Activated gamma-delta T cell treated with anti-CD3 and anti-CD28 coated beads, Interleukin-2, amount 50 U/mL, for 16 hours (primary cell): ENCODE measurements around the gene COL5A2.

Experiments
- DNase-seq: peaks from one replicate; pipeline ENCODE4 v3.0.0-alpha.2; 2020; ENCODE audit warnings: low read depth

COL5A2 gene

DNA sequence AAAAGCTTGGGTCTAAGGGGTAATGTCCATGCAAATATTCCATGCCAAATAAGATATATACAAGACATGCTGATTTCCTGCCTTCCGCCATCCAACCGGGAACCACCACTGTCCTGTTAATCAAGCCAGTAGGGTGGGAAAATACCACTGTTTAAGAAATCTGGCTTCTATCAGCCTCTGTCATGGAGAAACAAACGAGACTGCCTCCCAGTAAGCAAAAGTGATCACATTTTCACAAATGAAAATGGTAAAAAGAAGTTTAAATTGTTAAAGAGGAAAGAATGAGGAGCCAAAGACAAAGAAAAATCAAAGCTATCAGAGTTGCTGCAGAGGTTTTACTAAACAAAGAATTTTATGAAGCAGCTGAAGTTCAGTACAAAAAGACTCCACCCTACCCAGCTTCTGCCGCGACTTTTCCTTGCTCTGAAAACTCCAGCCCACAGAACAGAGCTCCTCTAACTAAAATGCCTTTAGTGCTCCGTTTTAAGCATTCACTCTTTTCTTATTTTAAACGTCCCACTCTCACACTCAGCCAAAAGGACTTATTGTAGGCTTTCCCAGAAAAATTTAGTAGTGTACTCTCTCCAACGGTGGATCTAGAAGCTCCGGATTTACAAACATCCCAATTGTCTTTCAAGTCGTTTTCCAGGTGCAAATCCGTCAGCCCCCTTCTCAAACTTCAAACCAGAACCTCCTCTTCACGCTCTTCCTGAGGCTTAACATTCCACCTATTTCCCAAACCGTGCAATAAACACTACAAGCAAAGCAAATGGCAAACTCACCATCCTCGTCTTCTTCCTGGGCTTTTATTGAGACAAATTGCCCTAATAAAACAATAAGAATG lies 613 bp downstream of the COL5A2 start:
- no peak for DNase-seq

- no peak for DNase-seq
These were observed 1.5 kb downstream of the COL5A2 start for GRCh38 chr2:189178054-189178453.

- no peak for DNase-seq
These were observed 2.2 kb downstream of the COL5A2 start for GRCh38 chr2:189177251-189177840.

- no peak for DNase-seq
These were observed 3.0 kb downstream of the COL5A2 start for GRCh38 chr2:189176516-189176915.

GRCh38 chr2:189175869-189176433 lies 3.6 kb downstream of the COL5A2 start:
- DNase-seq = no peak

DNA sequence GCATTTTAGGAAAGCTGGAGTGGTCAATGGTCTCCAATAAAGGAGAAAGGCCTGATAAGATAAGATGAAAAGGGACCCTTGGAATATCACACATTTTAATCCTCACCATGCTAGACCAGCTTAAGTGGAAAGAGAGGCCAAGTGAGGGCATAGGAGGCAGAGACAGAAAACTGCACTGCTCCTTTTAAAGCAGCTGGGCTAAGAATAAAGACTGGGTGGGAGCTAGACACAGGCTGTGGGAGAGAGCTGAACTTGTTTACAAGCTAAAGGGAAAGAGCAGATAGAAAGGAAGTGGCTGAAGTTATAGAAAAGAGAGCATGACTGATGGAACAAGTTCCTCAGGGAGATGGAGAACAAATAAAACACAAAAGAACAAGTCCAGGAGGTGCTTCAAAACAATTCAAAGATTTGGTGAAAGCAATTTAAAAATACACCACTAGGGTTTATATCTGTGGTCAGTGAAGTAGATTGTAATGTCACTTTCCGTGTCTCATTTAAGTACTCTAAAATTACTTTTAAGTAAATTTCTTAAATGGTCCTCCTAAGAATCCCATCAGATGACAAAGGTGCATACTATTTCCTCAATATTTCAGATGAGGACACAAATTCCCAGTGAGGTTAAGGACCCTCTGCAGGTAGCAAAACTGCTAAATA lies 7.5 kb downstream of the COL5A2 start:
- DNase-seq = no peak

- DNase-seq = no peak
These were observed 10.6 kb downstream of the COL5A2 start for GRCh38 chr2:189168856-189169499.

DNA sequence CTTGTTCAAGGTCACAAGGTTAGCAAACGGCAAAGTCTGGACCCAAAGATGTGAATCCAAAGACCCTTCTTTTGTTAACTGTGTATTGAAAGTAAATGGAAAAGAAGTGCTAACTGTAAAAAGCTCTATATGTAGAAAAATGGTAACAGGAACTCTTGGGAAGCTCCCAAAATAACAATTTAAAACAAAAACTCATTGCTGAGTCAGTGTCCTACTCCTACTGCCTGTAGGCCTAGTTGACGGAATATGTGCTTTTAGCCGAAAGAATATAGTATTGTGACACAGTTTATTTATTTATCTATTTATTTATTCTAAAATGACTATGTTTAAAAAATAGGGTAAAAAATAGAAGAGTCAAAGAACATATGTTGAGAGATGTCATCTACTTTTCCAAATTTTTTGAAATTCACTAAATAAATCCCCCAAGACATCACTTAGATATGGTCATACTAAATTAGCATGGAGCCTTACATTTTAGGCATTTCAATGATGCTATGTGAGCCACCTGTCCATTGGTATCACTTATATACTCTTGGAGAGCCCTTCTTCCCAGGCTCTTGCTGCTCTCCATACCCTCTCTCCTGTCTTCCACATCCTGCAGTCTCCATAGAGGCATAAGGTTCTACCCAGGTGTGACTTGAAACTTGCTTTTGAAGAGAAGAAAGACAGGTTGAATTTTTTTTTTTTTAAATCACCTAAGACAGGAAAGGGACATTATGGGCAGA lies 13.7 kb downstream of the COL5A2 start:
- DNase-seq = no peak

DNA sequence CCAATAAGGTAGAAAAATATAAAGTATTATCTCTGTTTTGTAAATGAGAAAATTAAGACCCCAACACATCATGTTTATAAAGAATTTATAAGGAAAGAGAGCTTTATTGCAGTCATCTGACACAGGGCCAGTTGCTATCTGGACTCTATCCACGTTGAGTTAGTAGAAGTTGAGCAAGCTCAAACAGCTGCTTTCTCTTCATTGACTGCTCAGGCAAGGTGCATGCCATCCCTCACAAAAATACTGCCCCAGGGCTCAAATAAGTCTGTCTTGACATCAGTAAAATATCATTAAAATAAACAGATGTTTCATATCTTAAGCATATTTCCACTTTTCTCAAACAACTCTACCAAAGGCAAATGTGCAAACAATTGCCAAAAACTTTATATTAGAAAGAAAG lies 14.8 kb downstream of the COL5A2 start:
- DNase-seq = no peak

- DNase-seq = no peak
These were observed 15.7 kb downstream of the COL5A2 start for GRCh38 chr2:189163889-189164288.

DNA sequence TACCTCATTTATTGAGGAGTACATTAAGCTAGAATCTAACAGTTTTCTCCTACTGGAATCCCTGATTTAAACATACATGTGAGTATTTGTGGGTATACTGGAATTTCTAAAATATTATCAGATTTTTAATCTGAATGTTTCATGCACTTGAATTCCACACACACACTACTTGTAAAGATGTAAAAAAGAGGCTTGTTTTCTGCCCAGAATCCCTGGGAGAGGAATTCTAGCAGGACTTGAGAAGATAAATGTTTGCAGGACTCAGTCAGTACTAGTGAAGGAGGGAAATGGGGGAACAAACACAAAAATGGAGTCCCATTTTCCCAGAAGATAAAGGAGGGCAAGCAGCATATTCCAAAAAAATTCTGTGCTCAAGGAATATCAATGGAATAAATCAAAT lies 17.0 kb downstream of the COL5A2 start:
- no peak for DNase-seq

- DNase-seq = no peak
These were observed 17.7 kb downstream of the COL5A2 start for GRCh38 chr2:189161894-189162293.

DNA sequence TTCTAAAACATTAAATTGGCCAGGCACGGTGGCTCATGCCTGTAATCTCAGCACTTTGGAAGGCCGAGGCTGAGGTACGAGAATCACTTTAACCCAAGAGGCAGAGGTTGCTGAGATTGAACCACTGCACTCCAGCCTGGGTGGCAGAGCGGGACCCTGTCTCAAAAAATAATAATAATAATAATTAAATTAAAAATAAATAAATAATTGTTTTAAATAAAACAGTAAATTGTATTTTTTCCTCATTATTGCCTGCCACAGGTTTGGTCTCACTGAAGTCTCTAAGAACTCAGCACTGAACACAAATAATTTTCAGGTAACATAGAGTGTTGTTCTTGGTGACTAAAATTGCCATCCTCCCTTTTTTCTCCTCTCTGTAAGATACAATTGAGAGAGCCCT lies 19.8 kb downstream of the COL5A2 start:
- no peak for DNase-seq

GRCh38 chr2:189159273-189159672 lies 20.3 kb downstream of the COL5A2 start:
- DNase-seq = no peak

DNA sequence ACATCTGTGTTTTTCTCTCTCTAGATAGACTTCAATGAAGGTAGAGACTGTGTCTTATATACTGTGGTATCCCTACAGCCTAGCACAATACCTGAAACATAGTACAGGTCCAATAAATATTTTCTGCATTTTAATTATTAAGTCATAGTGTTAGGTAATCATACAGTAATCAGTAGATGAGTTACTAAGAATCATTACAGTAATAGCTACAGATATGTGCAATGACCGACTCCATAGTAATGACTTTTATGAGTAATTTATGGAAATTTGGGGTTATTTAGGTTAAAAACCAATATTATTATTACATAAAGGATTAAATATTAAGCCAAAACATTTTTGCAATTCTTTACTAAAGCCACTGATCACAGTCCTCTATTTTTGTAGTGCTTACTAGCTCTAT lies 21.6 kb downstream of the COL5A2 start:
- DNase-seq = no peak

DNA sequence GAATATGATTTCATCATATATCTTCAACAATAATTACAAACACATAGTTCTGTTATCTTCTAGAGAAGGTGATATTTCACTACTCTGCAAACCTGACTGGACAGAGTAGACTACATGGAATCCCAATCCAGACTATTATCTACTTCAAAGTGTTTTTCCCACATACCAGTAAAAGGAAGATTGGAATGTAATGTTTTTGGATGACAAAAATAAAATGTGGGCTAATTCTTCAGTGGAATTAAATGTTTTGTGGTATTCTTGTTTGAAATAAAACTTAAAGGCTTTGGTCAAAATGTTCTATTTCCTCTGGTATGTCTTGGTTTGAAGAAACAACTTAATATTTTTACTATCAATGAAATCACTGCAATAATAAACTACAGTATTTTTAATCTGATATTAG lies 22.1 kb downstream of the COL5A2 start:
- DNase-seq = no peak

DNA sequence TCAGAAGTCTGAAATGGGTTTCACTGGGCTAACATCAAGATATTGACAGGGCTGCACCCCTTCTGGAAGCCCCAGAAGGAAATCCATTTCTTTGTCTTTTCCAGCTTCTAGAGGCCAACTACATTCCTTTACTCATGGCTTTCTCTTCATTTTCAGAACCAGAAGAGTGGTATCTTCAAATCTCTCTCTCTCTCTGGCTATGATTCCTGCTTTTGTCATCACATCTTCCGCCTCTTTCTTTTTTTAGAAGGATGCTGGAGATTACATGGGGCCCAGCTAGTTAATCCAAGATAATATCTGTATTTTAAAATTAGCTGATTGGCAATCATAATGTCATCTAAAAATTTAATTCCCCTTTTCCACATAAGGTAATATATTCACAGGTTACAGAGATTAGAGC lies 23.8 kb downstream of the COL5A2 start:
- DNase-seq = no peak

GRCh38 chr2:189153619-189154018 lies 25.9 kb downstream of the COL5A2 start:
- DNase-seq = no peak

GRCh38 chr2:189152483-189152882 lies 27.1 kb downstream of the COL5A2 start:
- no peak for DNase-seq

DNA sequence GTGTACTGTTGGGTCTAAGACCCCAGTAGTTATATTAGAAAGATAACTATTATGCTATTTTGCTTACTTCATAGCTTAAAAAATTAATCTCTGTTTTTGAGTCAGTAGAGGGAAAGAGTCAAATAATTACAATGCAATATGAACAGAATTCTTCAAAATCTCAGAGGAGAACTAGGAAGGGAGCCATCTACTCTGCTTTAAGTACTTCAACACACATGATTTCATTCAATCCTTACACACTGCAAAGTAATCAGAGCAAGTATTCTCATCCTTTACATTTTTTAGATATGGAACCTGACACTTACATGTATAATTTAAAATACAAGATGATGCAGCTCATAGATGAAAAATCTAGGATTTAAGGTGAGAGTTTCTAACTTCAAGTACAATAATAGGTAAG lies 27.7 kb downstream of the COL5A2 start:
- DNase-seq = no peak

GRCh38 chr2:189150033-189150432 lies 29.5 kb downstream of the COL5A2 start:
- DNase-seq = no peak

DNA sequence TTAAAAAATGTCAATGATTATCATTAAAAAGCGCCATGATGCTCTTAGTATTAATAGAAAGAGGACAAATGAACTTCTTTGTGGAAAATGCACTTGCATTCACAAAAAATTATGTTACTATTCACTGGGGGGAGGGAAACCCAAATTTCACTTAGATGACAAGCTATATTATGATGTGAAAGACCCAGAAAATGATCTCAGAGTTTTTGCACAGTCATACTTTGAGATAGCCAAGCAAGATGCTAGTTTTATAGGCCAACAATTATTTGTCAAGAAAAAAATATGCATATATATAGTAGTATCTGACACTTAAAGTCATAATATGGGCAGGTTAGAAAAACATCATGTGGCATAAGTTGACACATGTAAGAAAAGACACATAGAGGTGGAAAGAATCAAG lies 31.6 kb downstream of the COL5A2 start:
- DNase-seq = no peak
